CD8-positive, alpha-beta memory T cell (primary cell): ENCODE measurements around the gene SSTR4. TPM values are rescaled to one million over a fixed set of nuclear protein-coding genes. Genes with fewer than 3 reads are reported as not detected.
"Not testable (repeated sequence)": the region's sequence is repeated elsewhere in the genome, so short reads cannot be mapped to it uniquely, and the experiment has no call there.

Experiments used
- CTCF ChIA-PET: fragments of 350-600 bp; sonication (Branson Sonifier 250); formaldehyde crosslinking; loops from one replicate; lab custom pipeline; 2021; ENCODE audit warnings: antibody characterized with exemption; lab: Charles Lee
- POLR2A ChIA-PET: fragments of 350-600 bp; sonication (Branson Sonifier 250); formaldehyde crosslinking; loops from one replicate; lab custom pipeline; 2021; ENCODE audit warnings: antibody characterized with exemption; lab: Charles Lee
- DNase-seq, 5 donors: peaks; one replicate each; pipeline versions ENCODE4 v3.0.0 to v3.0.0-alpha.2; 2020 to 2022; ENCODE audit warnings: mixed read lengths in 1 of 5
- H3K27ac ChIP-seq: one replicate; pipeline ENCODE4 v1.7.0; 2013; ENCODE audit warnings: low read depth, mild to moderate bottlenecking, low read length, moderate library complexity
- H3K27me3 ChIP-seq: 2 replicates; pipeline ENCODE4 v1.7.0; 2013; ENCODE audit warnings: low read length, mild to moderate bottlenecking; ENCODE audit not compliant: insufficient read depth, poor library complexity, severe bottlenecking
- H3K36me3 ChIP-seq: 2 replicates; pipeline ENCODE4 v1.7.0; 2013; ENCODE audit warnings: mild to moderate bottlenecking, low read length, moderate library complexity; ENCODE audit not compliant: insufficient read depth
- H3K4me1 ChIP-seq: 2 replicates; pipeline ENCODE4 v1.7.0; 2013; ENCODE audit warnings: mild to moderate bottlenecking, low read length, moderate library complexity; ENCODE audit not compliant: insufficient read depth
- H3K4me3 ChIP-seq: 2 replicates; pipeline ENCODE4 v1.7.0; 2013; ENCODE audit warnings: mild to moderate bottlenecking, low read length
- H3K9me3 ChIP-seq: 2 replicates; pipeline ENCODE4 v1.7.0; 2013; ENCODE audit warnings: mild to moderate bottlenecking, low read length
- H3K27ac Mint-ChIP-seq, 8 donors: one replicate each; pipeline ENCODE4 v1.8.0; 2020 to 2021; ENCODE audit warnings: mixed read lengths in 8 of 8, mild to moderate bottlenecking in 6 of 8, inconsistent platforms in 3 of 8, moderate library complexity in 3 of 8
- H3K27me3 Mint-ChIP-seq, 2 donors: one replicate each; pipeline ENCODE4 v1.8.0; 2020 to 2021; ENCODE audit warnings: mixed read lengths in 2 of 2, mild to moderate bottlenecking in 1 of 2, moderate library complexity in 1 of 2
- H3K36me3 Mint-ChIP-seq, 3 donors: one replicate each; pipeline ENCODE4 v1.8.0; 2020 to 2021; ENCODE audit warnings: mixed read lengths in 3 of 3, inconsistent platforms in 1 of 3, mild to moderate bottlenecking in 1 of 3
- H3K4me1 Mint-ChIP-seq, 3 donors: one replicate each; pipeline ENCODE4 v1.8.0; 2020 to 2021; ENCODE audit warnings: mixed read lengths in 3 of 3, inconsistent platforms in 1 of 3, mild to moderate bottlenecking in 1 of 3
- H3K4me3 Mint-ChIP-seq, 7 donors: one replicate each; pipeline ENCODE4 v1.8.0; 2020 to 2021; ENCODE audit warnings: mixed read lengths in 7 of 7, mild to moderate bottlenecking in 6 of 7, moderate library complexity in 4 of 7, inconsistent platforms in 2 of 7
- H3K9me3 Mint-ChIP-seq, 5 donors: one replicate each; pipeline ENCODE4 v1.8.0; 2020 to 2022; ENCODE audit warnings: mixed read lengths in 5 of 5, mild to moderate bottlenecking in 3 of 5, moderate library complexity in 2 of 5, inconsistent platforms in 1 of 5
- polyA plus RNA-seq: library from polyadenylated mRNA; unstranded; fragments of 300-500 nt; fragmentation: Illumina TruSeq; gene quantifications from one replicate; pipeline ENCODE4 v1.2.3, GENCODE V29; 2021
- total RNA-seq, 2 experiments: library from RNA; stranded (reverse); gene quantifications; one replicate each; pipeline ENCODE4 v1.2.3, GENCODE V29; 2021

The SSTR4 gene
- total and polyA plus RNA-seq, 3 experiments from 2014 or later = not detected

GRCh38 chr20:23020230-23021018 is 14.7 kb upstream of the SSTR4 start:
- H3K27me3 Mint-ChIP-seq = peaks cover 0 to 5% of the 10 kb centered on the region in 2 donors
- H3K36me3 ChIP-seq = no peaks in the 10 kb centered on the region
- H3K27ac ChIP-seq = no peak overlapping the region
- H3K4me1 Mint-ChIP-seq = no peaks in the 10 kb centered on the region
- DNase-seq = no peak
- ChIA-PET POLR2A (no interaction called here), CTCF (no interaction called here)
- no peaks in the 10 kb centered on the region for H3K36me3 Mint-ChIP-seq
- H3K9me3 Mint-ChIP-seq = no peaks in the 10 kb centered on the region
- H3K4me3 Mint-ChIP-seq = no peak overlapping the region
- no peaks in the 10 kb centered on the region for H3K4me1 ChIP-seq
- H3K9me3 ChIP-seq = no peaks in the 10 kb centered on the region
- H3K4me3 ChIP-seq = no peak overlapping the region
- H3K27me3 ChIP-seq = no peaks in the 10 kb centered on the region
- H3K27ac Mint-ChIP-seq = no peak overlapping the region

DNA sequence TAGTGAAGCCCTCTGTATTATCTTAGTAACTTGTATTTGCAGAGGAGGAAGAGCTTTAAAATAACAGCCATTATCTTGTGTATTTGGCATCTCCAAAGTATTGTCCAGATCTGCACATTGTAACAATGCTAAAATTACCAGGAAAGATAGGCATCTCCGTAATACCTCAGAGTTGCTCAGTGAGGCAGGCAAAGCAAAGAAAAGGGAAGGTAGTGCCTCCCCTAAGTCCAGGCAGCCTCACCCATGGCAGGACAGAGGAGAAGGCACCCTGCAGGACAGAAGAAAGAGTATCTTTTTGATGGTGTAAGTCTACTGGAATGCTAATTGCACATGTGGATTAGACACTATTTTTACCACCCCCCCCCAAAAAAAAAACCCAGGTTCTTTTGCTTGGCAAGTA is 13.6 kb upstream of the SSTR4 start:
- H3K4me1 ChIP-seq = no peaks in the 10 kb centered on the region
- H3K9me3 ChIP-seq = no peaks in the 10 kb centered on the region
- H3K4me3 ChIP-seq = no peak overlapping the region
- H3K36me3 ChIP-seq = no peaks in the 10 kb centered on the region
- no peaks in the 10 kb centered on the region for H3K27me3 ChIP-seq
- H3K27ac Mint-ChIP-seq = no peak overlapping the region
- CTCF ChIA-PET = no interaction called here
- peaks cover 0 to 5% of the 10 kb centered on the region in 2 donors for H3K27me3 Mint-ChIP-seq
- H3K27ac ChIP-seq = no peak overlapping the region
- H3K36me3 Mint-ChIP-seq = no peaks in the 10 kb centered on the region
- DNase-seq = no peak
- H3K4me3 Mint-ChIP-seq = no peak overlapping the region
- H3K4me1 Mint-ChIP-seq = no peaks in the 10 kb centered on the region
- H3K9me3 Mint-ChIP-seq = no peaks in the 10 kb centered on the region
- POLR2A ChIA-PET = no interaction called here

DNA sequence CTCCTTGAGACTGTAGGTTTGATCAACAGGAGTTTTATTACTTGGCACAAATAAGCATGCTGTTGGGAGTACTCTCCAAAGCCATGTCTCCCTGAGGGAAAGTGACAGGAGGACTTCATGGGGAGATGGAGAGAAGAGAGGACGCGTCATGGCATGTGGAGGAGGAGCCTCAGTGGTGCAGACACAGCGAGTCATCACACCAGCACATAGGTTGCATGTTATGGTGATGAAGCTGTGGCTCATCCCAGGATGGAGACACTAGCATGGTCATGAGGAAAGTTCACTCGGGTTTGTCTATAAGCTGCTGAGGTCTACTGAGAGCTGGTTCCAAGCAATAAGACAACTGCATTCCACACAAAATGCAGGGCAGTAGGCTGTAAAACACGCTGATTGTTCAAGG is 13.2 kb upstream of the SSTR4 start:
- H3K4me3 ChIP-seq = no peak overlapping the region
- Mint-ChIP-seq H3K4me1 (no peaks in the 10 kb centered on the region), H3K9me3 (no peaks in the 10 kb centered on the region), H3K36me3 (no peaks in the 10 kb centered on the region), H3K27ac (no peak overlapping the region), H3K27me3 (peaks cover 2 to 5% of the 10 kb centered on the region in 2 donors), H3K4me3 (no peak overlapping the region)
- H3K4me1 ChIP-seq = no peaks in the 10 kb centered on the region
- H3K36me3 ChIP-seq = no peaks in the 10 kb centered on the region
- H3K27me3 ChIP-seq = no peaks in the 10 kb centered on the region
- ChIA-PET CTCF (no interaction called here), POLR2A (no interaction called here)
- H3K27ac ChIP-seq = no peak overlapping the region
- DNase-seq = no peak
- no peaks in the 10 kb centered on the region for H3K9me3 ChIP-seq

DNA sequence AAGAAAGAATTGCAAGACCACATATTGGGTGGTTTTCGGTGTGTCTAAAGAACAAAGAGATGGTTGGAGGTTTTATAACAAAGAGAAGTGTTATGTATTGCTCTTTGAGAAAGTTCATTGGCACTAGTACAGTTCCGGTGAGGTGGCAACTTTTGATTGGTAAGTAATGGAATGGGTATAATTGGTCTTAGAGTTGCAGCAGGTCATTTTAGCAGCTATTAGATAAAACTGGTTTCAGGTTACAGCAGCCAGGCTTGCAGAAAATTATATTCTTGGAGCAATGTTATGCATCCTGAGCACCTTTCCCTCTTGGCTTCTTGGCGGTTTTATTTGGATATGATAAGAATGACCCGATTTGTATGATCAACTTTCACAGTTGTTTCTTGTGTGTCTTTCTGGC is 12.3 kb upstream of the SSTR4 start:
- Mint-ChIP-seq H3K36me3 (no peaks in the 10 kb centered on the region), H3K4me1 (no peaks in the 10 kb centered on the region), H3K9me3 (no peaks in the 10 kb centered on the region), H3K4me3 (no peak overlapping the region), H3K27ac (no peak overlapping the region), H3K27me3 (peaks cover 2 to 5% of the 10 kb centered on the region in 2 donors)
- ChIA-PET CTCF (no interaction called here), POLR2A (no interaction called here)
- Histone ChIP-seq H3K27me3 (no peaks in the 10 kb centered on the region), H3K9me3 (no peaks in the 10 kb centered on the region), H3K27ac (no peak overlapping the region), H3K4me1 (no peaks in the 10 kb centered on the region), H3K4me3 (no peak overlapping the region), H3K36me3 (no peaks in the 10 kb centered on the region)
- DNase-seq = no peak

GRCh38 chr20:23023621-23024177 is 11.4 kb upstream of the SSTR4 start:
- no peaks in the 10 kb centered on the region for H3K4me1 ChIP-seq
- H3K27ac Mint-ChIP-seq = no peak overlapping the region
- DNase-seq = no peak
- H3K9me3 ChIP-seq = no peaks in the 10 kb centered on the region
- POLR2A ChIA-PET = no interaction called here
- CTCF ChIA-PET = no interaction called here
- peaks cover 2 to 5% of the 10 kb centered on the region in 2 donors for H3K27me3 Mint-ChIP-seq
- no peak overlapping the region for H3K4me3 ChIP-seq
- H3K4me1 Mint-ChIP-seq = no peaks in the 10 kb centered on the region
- no peaks in the 10 kb centered on the region for H3K36me3 ChIP-seq
- no peak overlapping the region for H3K4me3 Mint-ChIP-seq
- no peaks in the 10 kb centered on the region for H3K36me3 Mint-ChIP-seq
- no peaks in the 10 kb centered on the region for H3K27me3 ChIP-seq
- H3K27ac ChIP-seq = no peak overlapping the region
- H3K9me3 Mint-ChIP-seq = no peaks in the 10 kb centered on the region

- H3K36me3 Mint-ChIP-seq = no peaks in the 10 kb centered on the region
- Histone ChIP-seq H3K36me3 (no peaks in the 10 kb centered on the region), H3K4me3 (no peak overlapping the region), H3K4me1 (no peaks in the 10 kb centered on the region), H3K9me3 (no peaks in the 10 kb centered on the region), H3K27ac (no peak overlapping the region), H3K27me3 (no peaks in the 10 kb centered on the region)
- H3K27me3 Mint-ChIP-seq = peaks cover 2 to 5% of the 10 kb centered on the region in 2 donors
- no peak overlapping the region for H3K27ac Mint-ChIP-seq
- no peak overlapping the region for H3K4me3 Mint-ChIP-seq
- DNase-seq = no peak
- no peaks in the 10 kb centered on the region for H3K4me1 Mint-ChIP-seq
- H3K9me3 Mint-ChIP-seq = no peaks in the 10 kb centered on the region
- ChIA-PET POLR2A (no interaction called here), CTCF (no interaction called here)
Observed at GRCh38 chr20:23024701-23025100, 10.4 kb upstream of the SSTR4 start.

- POLR2A ChIA-PET, CTCF ChIA-PET, H3K27me3 ChIP-seq, DNase-seq, H3K36me3 ChIP-seq, H3K4me1 ChIP-seq, H3K27ac Mint-ChIP-seq, H3K9me3 ChIP-seq, H3K9me3 Mint-ChIP-seq, H3K4me1 Mint-ChIP-seq, H3K27me3 Mint-ChIP-seq, H3K4me3 ChIP-seq, H3K4me3 Mint-ChIP-seq, H3K27ac ChIP-seq, H3K36me3 Mint-ChIP-seq: not testable (repeated sequence)
Observed at GRCh38 chr20:23025503-23025902, 9.6 kb upstream of the SSTR4 start.

DNA sequence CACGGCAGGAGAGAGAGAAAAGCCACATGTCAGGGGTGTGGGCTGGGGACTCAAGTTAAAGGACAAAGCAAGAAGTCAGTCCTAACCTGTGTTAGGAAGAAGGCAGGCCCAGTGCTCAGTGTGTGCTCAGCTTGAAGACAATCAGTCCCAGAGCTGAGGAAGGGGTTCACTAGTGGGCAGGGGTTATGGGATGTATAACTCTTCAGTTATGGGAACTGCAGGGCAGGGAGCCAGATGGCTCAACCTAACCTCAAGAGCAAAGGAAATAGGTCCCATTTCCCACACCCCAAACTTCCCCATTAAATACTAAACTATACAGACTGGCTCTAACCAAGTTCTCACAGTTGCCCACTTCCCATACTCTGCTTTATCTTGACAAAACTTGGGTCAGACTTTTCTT is 7.4 kb upstream of the SSTR4 start:
- no peaks in the 10 kb centered on the region for H3K4me1 ChIP-seq
- peaks cover 3 to 5% of the 10 kb centered on the region in 2 donors for H3K27me3 Mint-ChIP-seq
- POLR2A ChIA-PET = no interaction called here
- no peaks in the 10 kb centered on the region for H3K9me3 Mint-ChIP-seq
- H3K4me3 Mint-ChIP-seq = no peak overlapping the region
- CTCF ChIA-PET = no interaction called here
- DNase-seq = no peak
- H3K36me3 Mint-ChIP-seq = no peaks in the 10 kb centered on the region
- no peaks in the 10 kb centered on the region for H3K27me3 ChIP-seq
- H3K27ac Mint-ChIP-seq = no peak overlapping the region
- H3K4me1 Mint-ChIP-seq = no peaks in the 10 kb centered on the region
- H3K27ac ChIP-seq = no peak overlapping the region
- no peaks in the 10 kb centered on the region for H3K36me3 ChIP-seq
- no peak overlapping the region for H3K4me3 ChIP-seq
- no peaks in the 10 kb centered on the region for H3K9me3 ChIP-seq
